Measurements from ENCODE around the gene EFCAB11. TPM values are rescaled to one million over a fixed set of nuclear protein-coding genes. Genes with fewer than 3 reads are reported as not detected.

EFCAB11 gene
- total and polyA plus RNA-seq, 2 of the 8 experiments (the other 6 are each of a cell fraction or from before 2014, with no cell fraction given), result 6.8 to 12.8 TPM

GRCh38 chr14:89983375-89983774 lies 28.8 kb upstream of the EFCAB11 start:
- no peak for FAIRE-seq
- no peak overlapping the region for H3K56ac ChIP-seq (replicated peaks; ENCODE audit: insufficient read length, low read depth, low read length)
- no peak for TF ChIP-seq NANOG (IDR thresholded peaks at IDR 0.05; ENCODE audit: insufficient read depth, low read depth, low read length, poor library complexity, severe bottlenecking)
- no peak for TF ChIP-seq USF2 (IDR thresholded peaks at IDR 0.05; ENCODE audit: low read length)
- no peak for TF ChIP-seq CBX8 (IDR thresholded peaks at IDR 0.05; ENCODE audit: borderline replicate concordance, low read depth, low read length)
- TF ChIP-seq GTF2F1 (IDR thresholded peaks at IDR 0.05; ENCODE audit: borderline replicate concordance, low read depth, low read length), result no peak
- TF ChIP-seq HDAC2 (IDR thresholded peaks at IDR 0.05; ENCODE audit: borderline replicate concordance in 1 of 2, low read depth in 2 of 2, low read length in 2 of 2), result no peak
- no peak for TF ChIP-seq ATF2 (IDR thresholded peaks at IDR 0.05; ENCODE audit: low read length)
- no peak for TF ChIP-seq CBX5 (IDR thresholded peaks at IDR 0.05; ENCODE audit: low read depth, low read length)
- TF ChIP-seq E2F6 (IDR thresholded peaks at IDR 0.05), result no peak
- TF ChIP-seq RFX5 (IDR thresholded peaks at IDR 0.05; ENCODE audit: borderline replicate concordance, low read depth, low read length), result no peak
- no peak for TF ChIP-seq SIRT6 (IDR thresholded peaks at IDR 0.05; ENCODE audit: low read length)

More at GRCh38 chr14:89983375-89983774, 28.8 kb upstream of the EFCAB11 start:
- no peak overlapping the region for H4K91ac ChIP-seq (replicated peaks; ENCODE audit: insufficient read length, low read length)
- no peaks in the 10 kb centered on the region for H3K23me2 ChIP-seq (ENCODE audit: low read depth, low read length)
- H2AK5ac ChIP-seq (ENCODE audit: low read depth, low read length), result no peak overlapping the region
- H3K14ac ChIP-seq (ENCODE audit: insufficient read length), result no peak overlapping the region
- no peaks in the 10 kb centered on the region for H3K79me2 ChIP-seq (ENCODE audit: control insufficient read depth in 1 of 2, insufficient read depth in 2 of 2, low read length in 2 of 2)
- no peak overlapping the region for H3K27ac ChIP-seq (ENCODE audit: low read depth, low read length)
- no peaks in the 10 kb centered on the region for H3K9me3 ChIP-seq (ENCODE audit: insufficient read depth in 2 of 2, low read depth in 1 of 2, low read length in 1 of 2)
- peaks cover 0 to 3% (median 1%) of the 10 kb centered on the region in 4 experiments; a peak in 4 of 7 replicates for H3K4me1 ChIP-seq (replicated peaks in 1 of 4; ENCODE audit: control insufficient read depth in 3 of 4, insufficient read depth in 4 of 4, low read length in 3 of 4)
- H3K9ac ChIP-seq (replicated peaks in 1 of 4; ENCODE audit: extremely low read depth in 1 of 4, low read depth in 3 of 4, low read length in 3 of 4), result no peak overlapping the region
- H3K79me1 ChIP-seq (ENCODE audit: low read depth, low read length), result no peaks in the 10 kb centered on the region
- peaks cover 0 to 47% (median 11%) of the 10 kb centered on the region in 4 experiments; a peak in 6 of 8 replicates for H3K36me3 ChIP-seq (ENCODE audit: control insufficient read depth in 2 of 4, insufficient read depth in 4 of 4, low read length in 3 of 4)
- no peaks in the 10 kb centered on the region for H4K20me1 ChIP-seq (replicated peaks in 1 of 2; ENCODE audit: control insufficient read depth in 1 of 2, insufficient read depth in 2 of 2, low read length in 2 of 2)
- H2BK12ac ChIP-seq (ENCODE audit: low read depth, low read length), result no peak overlapping the region
- H4K5ac ChIP-seq (ENCODE audit: insufficient read length, low read depth, low read length), result no peak overlapping the region
- H3K23ac ChIP-seq (ENCODE audit: insufficient read length), result no peak overlapping the region
- no peak overlapping the region for H2AFZ ChIP-seq (ENCODE audit: low read length)
- H3K18ac ChIP-seq (ENCODE audit: extremely low read depth, low read length), result no peak overlapping the region
- POLR2A ChIA-PET (ENCODE audit: partially characterized antibody), result no interaction called here
- CTCF ChIA-PET (ENCODE audit: partially characterized antibody), result interaction anchor here (1.6 to 3.7 kb wide), 2 partner anchors 10 to 44 kb away, joined by 4 to 29 read pairs; no protein-coding TSS in a partner anchor
- no peaks in the 10 kb centered on the region for H3K27me3 ChIP-seq (replicated peaks in 1 of 4; ENCODE audit: control insufficient read depth in 3 of 4, extremely low read depth in 1 of 4, insufficient read depth in 3 of 4, low read length in 3 of 4)
- DNase-seq (ENCODE audit: low read depth in 1 of 2, low spot score in 2 of 2), result no peak
- no peak overlapping the region for H4K8ac ChIP-seq (ENCODE audit: extremely low read depth, insufficient read depth, low read length)
- H2BK15ac ChIP-seq (ENCODE audit: low read length), result no peak overlapping the region
- no peak overlapping the region for H2BK120ac ChIP-seq (replicated peaks; ENCODE audit: low read depth, low read length)
- H3K4me2 ChIP-seq (ENCODE audit: insufficient read depth in 1 of 2, low read depth in 2 of 2, low read length in 2 of 2), result no peak overlapping the region
- H3K4ac ChIP-seq (replicated peaks; ENCODE audit: insufficient read length, low read depth, low read length), result no peak overlapping the region
- H3K4me3 ChIP-seq (ENCODE audit: extremely low read depth in 1 of 4, insufficient read depth in 2 of 4, low read depth in 3 of 4, low read length in 4 of 4), result no peak overlapping the region
- WGBS, 2 experiments (ENCODE audit: extremely low coverage in 1 of 2, insufficient coverage in 1 of 2, insufficient read length in 1 of 2, insufficient replicate concordance in 2 of 2, low coverage in 1 of 2, low lambda C conversion rate in 2 of 2, missing lambda C conversion rate in 1 of 2), result 86% methylated on average over 2 of the region's 2 CpGs; no CpG with 5 or more reads in 1 of the 2 experiments
- H2BK20ac ChIP-seq (ENCODE audit: low read length), result no peak overlapping the region
- H2BK5ac ChIP-seq (ENCODE audit: low read depth, low read length), result no peak overlapping the region
